Right renal cortex interstitium (tissue), 3 donors: ENCODE data around the gene FOLR3. TPM values are rescaled to one million over a fixed set of nuclear protein-coding genes. Genes with fewer than 3 reads are reported as not detected.
"Not testable (repeated sequence)": the region's sequence is repeated elsewhere in the genome, so short reads cannot be mapped to it uniquely, and the experiment has no call there.

ENCODE experiments used
- DNase-seq, 3 donors: peaks; one replicate each; pipeline ENCODE4 v3.0.0-alpha.2; 2013; ENCODE audit warnings: low read depth in 3 of 3, low spot score in 2 of 3
- polyA plus RNA-seq, 3 donors: library from polyadenylated mRNA; unstranded; fragments of 120-200 nt; gene quantifications; one replicate each; pipeline ENCODE4 v1.2.1, GENCODE V29; 2013; ENCODE audit not compliant: insufficient read length in 3 of 3

The FOLR3 gene
- polyA plus RNA-seq, 3 donors = 1.6 to 2.8 (median 1.9) TPM

DNA sequence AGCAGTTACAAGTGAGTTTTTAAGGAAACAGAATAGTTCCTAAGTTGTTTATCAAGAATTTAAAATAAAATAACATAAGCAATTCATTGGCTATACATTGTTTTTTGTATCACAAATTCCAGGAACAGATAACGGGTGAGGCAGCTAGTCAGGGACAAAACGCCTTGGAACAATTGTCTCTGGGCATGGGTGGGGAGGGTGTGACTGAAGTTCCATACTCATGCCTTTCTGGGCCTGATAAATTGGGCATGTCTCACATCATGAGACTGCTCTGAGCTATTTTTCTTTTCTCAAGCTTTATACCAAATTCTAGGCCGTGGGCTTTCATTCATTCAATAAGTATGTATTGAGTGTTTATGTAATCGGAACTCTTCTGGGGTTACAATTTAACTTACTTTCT lies 21.6 kb downstream of the FOLR3 start:
- DNase-seq = no peak

DNA sequence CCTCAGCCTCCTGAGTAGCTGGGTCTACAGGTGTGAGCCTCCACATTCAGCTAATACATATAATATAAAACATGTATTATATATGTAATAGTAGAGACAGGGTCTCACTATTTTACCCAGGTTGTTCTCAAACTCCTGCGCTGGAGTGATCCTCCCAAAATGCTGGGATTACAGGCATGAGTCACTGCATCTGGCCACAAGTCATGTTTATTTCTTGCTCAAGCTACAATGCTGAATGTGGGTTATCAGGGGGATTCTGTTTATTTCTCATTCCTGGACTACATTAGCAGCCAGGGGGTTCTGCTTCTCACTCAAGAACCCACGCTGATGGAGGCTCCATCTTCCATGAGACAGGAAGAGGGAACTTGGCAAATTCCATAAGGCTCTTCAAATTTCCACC lies 24.8 kb downstream of the FOLR3 start:
- no peak for DNase-seq

DNA sequence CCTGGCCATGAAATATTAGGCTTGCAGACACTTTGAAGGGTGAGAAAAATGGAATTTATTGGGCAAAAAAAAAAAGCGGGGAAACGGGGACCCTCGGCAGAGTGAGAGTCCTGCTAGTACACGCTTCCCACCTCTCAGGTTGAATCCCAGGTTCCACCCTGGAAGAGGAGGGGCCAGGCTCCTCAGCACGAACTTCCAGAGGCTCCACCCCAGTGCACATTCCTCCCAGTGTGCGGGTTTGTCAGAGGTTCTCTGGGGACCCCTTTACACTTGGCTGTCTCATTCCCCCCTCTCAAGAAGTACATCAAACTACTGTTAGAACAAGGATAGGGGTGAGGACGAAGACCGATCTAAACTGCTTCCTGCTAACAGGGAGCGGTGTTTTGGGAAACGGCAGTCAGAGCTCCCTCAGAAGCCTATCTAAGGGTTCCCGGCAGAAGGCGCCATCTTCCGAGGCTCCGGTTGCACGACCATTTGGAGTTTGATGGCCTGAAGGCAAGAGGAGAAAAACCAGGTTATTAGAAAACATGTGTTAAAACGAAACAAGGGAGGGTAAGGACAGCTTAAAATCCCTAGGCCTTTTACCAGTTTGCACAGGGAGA lies 27.5 kb downstream of the FOLR3 start:
- DNase-seq = no peak

DNA sequence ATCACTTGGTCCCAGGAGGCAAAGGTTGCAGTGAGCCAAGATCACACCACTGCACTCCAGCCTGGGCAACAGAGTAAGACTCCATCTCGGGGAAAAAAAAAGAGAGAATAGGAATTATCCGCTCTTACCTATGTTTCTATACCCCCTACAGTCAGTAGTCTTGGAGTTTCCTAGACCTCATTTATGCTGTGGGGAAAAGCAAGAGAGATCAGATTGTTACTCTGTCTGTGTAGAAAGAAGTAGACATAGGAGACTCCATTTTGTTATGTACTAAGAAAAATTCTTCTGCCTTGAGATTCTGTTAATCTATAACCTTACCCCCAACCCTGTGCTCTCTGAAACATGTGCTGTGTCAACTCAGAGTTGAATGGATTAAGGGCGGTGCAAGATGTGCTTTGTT lies 28.7 kb downstream of the FOLR3 start:
- not testable (repeated sequence) for DNase-seq

DNA sequence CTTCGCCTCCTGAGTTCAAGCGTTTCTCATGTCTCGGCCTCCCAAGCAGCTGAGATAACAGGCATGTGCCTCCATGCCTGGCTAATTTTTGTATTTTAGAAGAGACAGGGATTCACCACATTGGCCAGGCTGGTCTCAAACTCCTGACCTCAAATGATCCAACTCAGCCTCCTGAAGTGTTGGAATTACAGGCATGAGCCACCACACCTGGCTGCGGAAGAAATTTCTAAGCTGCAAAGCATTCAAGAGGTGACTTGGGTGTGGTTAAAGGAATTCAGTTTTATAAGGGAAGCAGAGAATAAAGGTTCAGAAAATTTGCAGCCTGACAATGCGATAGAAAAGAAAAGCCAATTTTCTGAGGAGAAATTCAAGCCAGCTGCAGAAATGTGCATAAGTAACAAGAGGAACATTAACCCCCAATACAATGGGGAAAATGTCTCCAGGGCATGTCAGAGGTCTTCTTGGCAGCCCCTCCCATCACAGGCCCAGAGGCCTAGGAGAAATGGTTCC lies 33.6 kb downstream of the FOLR3 start:
- DNase-seq = not testable (repeated sequence)

DNA sequence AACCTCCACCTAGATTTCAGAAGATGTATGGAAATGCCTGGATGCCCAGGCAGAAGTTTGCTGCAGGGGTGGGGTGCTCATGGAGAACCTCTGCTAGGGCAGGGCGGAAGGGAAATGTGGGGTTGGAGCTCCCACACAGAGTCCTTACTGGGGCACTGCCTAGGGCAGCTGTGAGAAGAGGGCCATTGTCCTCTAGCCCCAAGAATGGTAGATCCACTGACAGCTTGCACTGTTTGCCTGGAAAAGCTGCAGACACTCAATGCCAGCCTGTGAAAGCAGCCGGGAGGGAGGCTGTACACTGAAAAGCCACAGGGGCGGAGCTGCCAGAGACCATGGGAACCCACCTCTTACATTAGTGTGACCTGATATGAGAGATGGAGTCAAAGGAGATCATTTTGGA lies 34.2 kb downstream of the FOLR3 start:
- not testable (repeated sequence) for DNase-seq

DNA sequence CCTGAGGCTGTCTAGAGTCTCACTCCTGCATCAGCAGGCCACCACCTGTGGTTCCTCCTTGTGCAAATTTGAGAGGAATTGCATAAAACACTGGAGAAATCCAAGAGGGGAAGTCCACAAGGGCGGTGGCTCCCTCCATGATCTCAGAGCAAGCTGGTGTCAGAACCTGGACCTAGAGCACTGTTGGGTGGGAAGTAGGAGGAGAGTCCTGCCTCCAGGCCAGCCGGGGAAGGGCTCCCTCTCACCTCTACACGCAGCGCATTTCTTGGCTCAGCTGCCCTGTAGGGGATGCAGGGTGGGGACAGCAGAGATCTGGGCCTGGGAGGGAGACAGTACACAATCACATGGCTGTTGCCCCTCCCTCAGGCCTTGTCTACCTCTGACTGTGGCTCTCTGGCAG lies 36.5 kb downstream of the FOLR3 start:
- not testable (repeated sequence) for DNase-seq

DNA sequence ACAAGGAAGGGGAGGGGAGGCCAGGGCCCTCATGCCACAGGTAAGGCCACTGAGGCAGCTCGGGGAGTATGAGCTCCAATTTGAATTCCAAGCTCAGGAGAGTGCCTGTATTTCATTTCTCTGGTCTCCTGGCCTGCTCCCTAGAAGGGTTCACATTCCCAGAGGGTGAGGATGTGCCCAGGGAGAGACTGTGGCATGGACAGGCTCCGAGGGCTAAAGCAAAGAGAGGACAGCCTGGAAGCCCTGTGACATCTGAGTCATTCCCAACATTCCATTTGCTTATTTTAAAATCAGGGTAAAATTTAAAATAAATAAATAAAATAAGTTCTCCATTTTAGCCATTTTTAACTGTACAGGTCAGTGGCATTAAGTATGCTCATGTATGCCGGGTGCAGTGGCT lies 37.8 kb downstream of the FOLR3 start:
- DNase-seq = no peak

DNA sequence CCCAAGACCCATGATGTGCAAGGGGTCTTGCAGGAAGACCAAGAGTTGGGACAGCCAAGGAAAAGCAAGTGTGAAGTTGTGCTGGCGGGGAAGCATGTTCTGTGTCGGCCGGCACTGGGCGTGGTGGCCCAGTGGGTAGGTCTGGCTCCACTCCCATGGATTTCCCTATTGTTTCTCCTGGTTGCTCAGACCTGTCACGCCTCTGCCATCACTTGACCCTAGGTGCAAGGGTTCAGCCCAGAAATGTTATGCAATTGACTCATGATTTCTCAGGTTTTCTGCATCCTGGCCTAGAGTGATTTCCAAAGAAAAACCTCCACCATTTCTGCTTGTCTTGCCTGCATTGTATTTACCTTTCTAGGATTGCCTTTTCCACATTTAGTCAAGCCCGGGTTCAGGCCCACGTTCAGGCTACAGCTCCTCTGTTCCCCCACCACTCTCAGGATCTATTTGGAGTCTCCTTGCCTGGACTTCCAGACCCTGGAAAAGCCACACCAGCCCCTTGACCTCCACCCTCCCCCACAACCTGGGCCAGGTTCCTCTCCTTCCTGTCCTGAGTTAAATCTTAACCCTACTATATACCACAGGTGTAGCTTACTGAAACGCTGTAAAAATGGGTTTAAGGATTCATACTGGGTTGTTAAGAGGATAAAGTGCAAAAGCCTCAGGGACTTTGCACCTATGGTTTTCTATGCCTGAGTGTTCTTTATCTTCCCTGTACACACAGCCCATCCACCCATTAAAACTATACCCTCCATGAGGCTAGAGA lies 39.0 kb downstream of the FOLR3 start:
- DNase-seq = no peak

DNA sequence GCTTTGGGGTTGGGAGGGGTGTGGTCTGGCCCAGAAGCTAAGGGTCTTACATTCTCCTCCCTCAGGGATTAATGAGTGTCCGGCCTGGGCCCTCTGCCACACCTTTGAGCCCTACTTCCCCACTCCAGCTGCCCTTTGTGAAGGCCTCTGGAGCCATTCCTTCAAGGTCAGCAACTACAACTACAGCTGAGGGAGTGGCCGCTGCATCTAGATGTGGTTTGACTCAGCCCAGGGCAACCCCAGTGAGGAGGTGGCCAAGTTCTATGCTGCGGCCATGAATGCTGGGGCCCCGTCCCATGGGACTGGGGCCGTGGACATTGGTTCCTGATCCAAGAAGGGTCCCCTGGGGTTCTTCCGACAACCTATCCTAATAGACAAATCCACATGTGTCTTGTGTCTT lies 42.1 kb downstream of the FOLR3 start:
- DNase-seq = no peak

DNA sequence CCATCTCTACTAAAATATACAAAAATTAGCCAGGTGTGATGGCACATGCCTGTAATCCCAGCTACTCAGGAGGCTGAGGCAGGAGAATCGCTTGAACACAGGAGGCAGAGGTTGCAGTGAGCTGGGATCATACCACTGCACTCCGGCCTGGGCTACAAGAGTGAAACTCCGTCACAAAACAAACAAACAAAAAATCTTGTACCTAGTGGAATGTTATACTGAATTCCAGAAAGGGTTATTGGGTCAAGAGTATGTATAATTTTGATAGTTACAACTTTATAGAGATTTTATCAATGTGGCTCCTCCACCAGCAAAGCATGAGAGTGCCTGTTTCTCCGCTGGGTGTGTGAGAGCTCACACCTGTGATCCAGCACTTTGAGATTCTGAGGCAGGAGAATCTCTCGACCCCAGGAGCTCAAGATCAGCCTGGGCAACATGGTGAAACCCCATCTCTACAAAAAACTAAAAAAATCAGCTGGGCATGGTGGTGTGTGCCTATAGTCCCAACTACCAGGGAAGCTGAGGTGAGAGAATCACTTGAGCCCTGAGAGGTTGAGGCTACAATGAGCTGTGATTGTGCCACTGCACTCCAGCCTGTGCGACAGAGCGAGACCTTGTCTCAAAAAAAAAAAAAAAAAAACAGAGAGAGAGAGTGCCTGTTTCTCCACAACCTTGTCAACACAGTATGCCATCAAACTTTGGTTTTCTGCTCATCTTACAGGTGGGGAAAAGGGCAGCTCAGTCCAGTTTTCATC lies 43.7 kb downstream of the FOLR3 start:
- DNase-seq = no peak

DNA sequence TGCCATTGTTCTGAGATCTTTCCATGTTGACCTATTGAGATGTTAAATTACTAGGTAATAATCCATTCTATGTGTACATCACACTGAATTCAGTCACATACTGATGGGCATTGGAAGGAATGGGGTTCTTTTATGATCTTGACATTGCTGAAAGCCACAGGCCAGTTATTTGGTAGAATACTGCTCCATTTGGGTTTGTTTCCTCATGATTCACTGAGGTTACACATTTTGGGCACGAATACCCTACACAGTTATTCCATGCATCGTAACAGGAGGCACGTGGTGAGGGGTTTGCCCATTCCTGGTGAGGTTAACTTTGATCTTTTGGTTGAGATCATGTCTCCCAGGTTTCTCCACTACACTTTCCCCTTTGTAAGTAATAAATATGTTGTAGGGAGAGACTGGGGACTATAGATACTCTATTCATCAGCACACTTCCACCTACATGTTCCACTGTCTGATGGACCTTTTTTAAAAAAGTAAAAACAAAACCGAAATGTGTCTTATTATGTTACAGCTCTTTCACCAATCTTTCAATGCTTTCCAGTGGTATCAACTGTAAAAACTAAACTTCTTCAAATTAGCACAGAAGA lies 44.4 kb downstream of the FOLR3 start:
- no peak for DNase-seq

DNA sequence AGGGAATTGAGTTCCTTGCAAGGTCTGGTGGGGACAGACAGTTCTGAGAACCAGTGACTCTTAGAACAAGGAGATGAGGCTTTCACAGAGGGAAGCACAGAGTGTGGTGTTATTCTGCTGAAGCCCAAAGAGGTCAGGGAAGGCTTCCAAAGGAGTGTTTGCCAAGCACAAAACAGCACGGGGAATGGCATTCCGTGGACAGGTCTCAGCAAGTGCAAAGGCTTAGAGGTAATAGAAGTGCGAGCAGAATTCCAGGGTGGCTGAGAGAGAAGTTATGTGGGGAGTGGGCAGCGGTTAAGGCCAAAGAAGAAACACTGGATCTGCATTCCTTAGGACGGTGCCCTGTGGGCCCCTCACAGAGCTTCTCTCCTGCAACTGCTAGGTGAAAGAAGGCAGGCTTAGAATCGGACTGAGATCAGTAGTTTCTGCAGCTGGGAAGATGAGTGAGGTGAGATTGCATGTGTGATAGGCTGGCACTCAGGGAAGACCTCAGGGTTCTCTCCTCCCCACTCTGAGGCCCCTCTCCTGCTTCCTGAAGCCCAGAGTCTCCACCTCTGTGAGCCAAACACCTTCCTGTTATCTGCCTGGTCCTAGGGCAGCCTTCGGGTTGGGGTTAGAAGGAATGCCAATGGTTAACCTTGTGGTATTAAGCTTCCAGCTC lies 45.5 kb downstream of the FOLR3 start:
- not testable (repeated sequence) for DNase-seq

DNA sequence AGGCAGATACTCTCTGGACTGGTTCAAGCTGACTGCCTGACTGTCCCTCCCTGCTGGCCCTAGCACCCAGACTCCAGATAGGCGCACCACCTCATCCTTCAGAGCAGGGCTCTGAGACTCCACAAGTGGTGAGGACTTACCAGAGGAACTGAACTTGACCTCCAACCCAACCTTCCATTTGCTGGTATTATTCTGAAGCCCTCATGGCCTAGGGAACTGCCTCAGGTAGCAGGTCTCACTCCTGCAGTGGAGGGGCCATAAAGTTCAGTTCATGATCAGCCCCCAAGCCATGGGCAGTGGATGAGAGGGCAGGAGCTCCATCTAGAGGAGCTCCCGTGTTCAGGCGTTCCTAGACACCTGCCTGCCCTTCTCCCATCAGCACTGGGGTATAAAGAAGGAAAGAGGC lies 46.0 kb downstream of the FOLR3 start:
- not testable (repeated sequence) for DNase-seq

DNA sequence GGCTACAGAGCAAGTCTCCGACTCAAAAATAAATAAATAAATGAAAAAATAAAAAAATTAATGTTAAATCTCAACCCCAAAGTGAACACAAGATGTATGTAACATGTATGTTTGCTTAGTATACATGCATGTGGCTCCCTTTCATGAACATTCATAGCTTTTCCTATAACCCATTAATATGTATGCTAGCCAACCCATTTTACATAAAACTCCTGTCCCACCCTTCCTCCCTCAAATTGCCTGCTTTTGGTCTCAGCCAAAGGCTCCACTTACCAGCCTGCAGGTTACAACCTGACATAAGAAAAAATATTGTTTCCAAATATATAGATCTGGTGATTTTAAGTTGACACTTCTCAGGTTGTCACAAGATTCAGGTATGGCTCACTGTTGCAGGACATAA lies 52.7 kb downstream of the FOLR3 start:
- DNase-seq = no peak

Other genes with a start within 250 kb of the FOLR3 start
- 1 to 10 TPM; 5.6 to 8.1 (median 6.2) TPM for gene XNDC1N, start 207.1 kb upstream of the FOLR3 start, polyA plus RNA-seq
- gene RNF121, start 206.7 kb upstream of the FOLR3 start, polyA plus RNA-seq = 10 to 100 TPM; 46.4 to 46.8 (median 46.4) TPM
- gene IL18BP, start 136.8 kb upstream of the FOLR3 start, polyA plus RNA-seq = 1 to 10 TPM; 5.7 to 9.0 (median 6.2) TPM
- gene NUMA1, start 55.2 kb upstream of the FOLR3 start, polyA plus RNA-seq = 100 to 1,000 TPM; 234 to 252 (median 235) TPM
- gene LRRC51, start 54.9 kb upstream of the FOLR3 start, polyA plus RNA-seq = 10 to 100 TPM; 23.5 to 25.7 (median 25.3) TPM
- gene LAMTOR1, start 32.4 kb upstream of the FOLR3 start, polyA plus RNA-seq = 100 to 1,000 TPM; 108 to 125 (median 118) TPM
- gene TOMT, start 29.8 kb upstream of the FOLR3 start, polyA plus RNA-seq = not detected
- gene ANAPC15, start 23.0 kb upstream of the FOLR3 start, polyA plus RNA-seq = 10 to 100 TPM; 60.8 to 67.2 (median 64.1) TPM
- gene FOLR1, start 56.4 kb downstream of the FOLR3 start, polyA plus RNA-seq = 10 to 100 TPM; 50.6 to 57.0 (median 53.7) TPM
- gene FOLR2, start 81.1 kb downstream of the FOLR3 start, polyA plus RNA-seq = 10 to 100 TPM in 1 of 3 donors, 1 to 10 TPM in 2; 9.6 to 10.8 (median 9.7) TPM
- gene INPPL1, start 89.0 kb downstream of the FOLR3 start, polyA plus RNA-seq = 100 to 1,000 TPM; 132 to 144 (median 137) TPM
- not detected for gene PHOX2A, start 108.5 kb downstream of the FOLR3 start, polyA plus RNA-seq